MM.1S (cell line): ENCODE data around the gene TEKTIP1.

Source experiments
- DNase-seq: peaks from one replicate; pipeline ENCODE4 v3.0.0-alpha.2; 2015
- H2AFZ ChIP-seq: fragments of 300-600 bp; sonication (generic); 2 replicates; pipeline ENCODE4 v1.6.0; 2016; ENCODE audit warnings: antibody characterized with exemption, low read length
- H3F3A ChIP-seq: fragments of 300-600 bp; sonication (generic); 2 replicates; pipeline ENCODE4 v1.6.1; 2016; ENCODE audit warnings: mild to moderate bottlenecking, antibody characterized with exemption, low read length, moderate library complexity, mixed read lengths; ENCODE audit not compliant: insufficient read depth
- H3K27ac ChIP-seq: fragments of 300-600 bp; sonication (generic); 2 replicates; pipeline ENCODE4 v1.5.1; 2016; ENCODE audit warnings: mild to moderate bottlenecking, low read length
- H3K27me3 ChIP-seq: fragments of 300-600 bp; sonication (generic); replicated peaks from 2 replicates; pipeline ENCODE4 v1.6.0; 2016; ENCODE audit warnings: low read length; ENCODE audit not compliant: insufficient read depth
- H3K36me3 ChIP-seq: fragments of 300-600 bp; sonication (generic); replicated peaks from 2 replicates; pipeline ENCODE4 v1.6.1; 2016; ENCODE audit warnings: mild to moderate bottlenecking, low read length, mixed read lengths; ENCODE audit not compliant: insufficient read depth
- H3K4me1 ChIP-seq: fragments of 300-600 bp; sonication (generic); 2 replicates; pipeline ENCODE4 v1.6.1; 2016; ENCODE audit warnings: low read length, mixed read lengths
- H3K4me2 ChIP-seq: fragments of 300-600 bp; sonication (generic); 2 replicates; pipeline ENCODE4 v1.6.0; 2016; ENCODE audit warnings: low read depth, low read length
- H3K4me3 ChIP-seq: fragments of 300-600 bp; sonication (generic); 2 replicates; pipeline ENCODE4 v1.5.1; 2016; ENCODE audit warnings: low read length, mixed read lengths
- H3K79me2 ChIP-seq: fragments of 300-600 bp; sonication (generic); 2 replicates; pipeline ENCODE4 v1.6.1; 2016; ENCODE audit warnings: mixed run types, low read length, mixed read lengths
- H3K9ac ChIP-seq: fragments of 300-600 bp; sonication (generic); 2 replicates; pipeline ENCODE4 v1.6.1; 2016; ENCODE audit warnings: low read length, mixed read lengths
- H3K9me2 ChIP-seq: fragments of 300-600 bp; sonication (generic); replicated peaks from 2 replicates; pipeline ENCODE4 v1.6.1; 2016; ENCODE audit warnings: mild to moderate bottlenecking, low read length, mixed read lengths; ENCODE audit not compliant: insufficient read depth
- H3K9me3 ChIP-seq: fragments of 300-600 bp; sonication (generic); replicated peaks from 2 replicates; pipeline ENCODE4 v1.6.1; 2016; ENCODE audit warnings: mild to moderate bottlenecking, low read length, mixed read lengths; ENCODE audit not compliant: insufficient read depth
- H4K20me1 ChIP-seq: fragments of 300-600 bp; sonication (generic); 2 replicates; pipeline ENCODE4 v1.6.1; 2016; ENCODE audit warnings: mild to moderate bottlenecking, low read length, moderate library complexity, mixed read lengths; ENCODE audit not compliant: insufficient read depth
- CTCF ChIP-seq: fragments of 300-600 bp; sonication (generic); IDR thresholded peaks from 2 replicates; pipeline ENCODE4 v1.5.1; 2016; ENCODE audit warnings: antibody characterized with exemption, low read length, mixed read lengths
- EZH2 ChIP-seq: fragments of 300-600 bp; sonication (generic); optimal IDR thresholded peaks from 2 replicates; pipeline ENCODE3; 2017; ENCODE audit warnings: low read depth, mild to moderate bottlenecking, antibody characterized with exemption, low read length, mixed read lengths
- EZH2phosphoT487 ChIP-seq: fragments of 300-600 bp; sonication (generic); IDR thresholded peaks from 2 replicates; pipeline ENCODE4 v1.6.1; 2018; ENCODE audit warnings: antibody characterized with exemption, low read length

Gene TEKTIP1

GRCh38 chr19:3585301-3586126, 46.5 kb downstream of the TEKTIP1 start, which contains the start of gene GIPC3:
Gene GIPC3 (plus strand): TSS chr19:3585478. CDS start chr19:3585598, 120 bp downstream.
- peaks cover 61% of the 10 kb centered on the region for H3K27me3 ChIP-seq
- no peaks in the 10 kb centered on the region for H3K79me2 ChIP-seq
- H3K4me2 ChIP-seq = no peak within 1 kb of the TSS
- H3K9me3 ChIP-seq = no peaks in the 10 kb centered on the region
- no peaks in the 10 kb centered on the region for H4K20me1 ChIP-seq
- DNase-seq = no peak
- no peaks in the 10 kb centered on the region for H3K4me1 ChIP-seq
- H3K27ac ChIP-seq = no peak within 1 kb of the TSS
- H3K9ac ChIP-seq = no peak within 1 kb of the TSS
- no peaks in the 10 kb centered on the region for H3K9me2 ChIP-seq
- no peak for TF ChIP-seq EZH2
- no peak within 1 kb of the TSS for H3K4me3 ChIP-seq
- H3K36me3 ChIP-seq = no peaks in the 10 kb centered on the region
- no peaks in the 10 kb centered on the region for H3F3A ChIP-seq
- H2AFZ ChIP-seq = no peak within 1 kb of the TSS

- H3K27me3 ChIP-seq = peaks cover 68% of the 10 kb centered on the region
- no peaks in the 10 kb centered on the region for H3K36me3 ChIP-seq
- no peak overlapping the region for H2AFZ ChIP-seq
- H3F3A ChIP-seq = no peaks in the 10 kb centered on the region
- no peak overlapping the region for H3K27ac ChIP-seq
- DNase-seq = no peak
- no peaks in the 10 kb centered on the region for H3K79me2 ChIP-seq
- no peak overlapping the region for H3K4me2 ChIP-seq
- H3K9me3 ChIP-seq = no peaks in the 10 kb centered on the region
- H3K4me1 ChIP-seq = no peaks in the 10 kb centered on the region
- H3K4me3 ChIP-seq = no peak overlapping the region
- TF ChIP-seq EZH2phosphoT487 = no peak
- peak; percentile 56 for TF ChIP-seq CTCF
- no peaks in the 10 kb centered on the region for H4K20me1 ChIP-seq
- no peak overlapping the region for H3K9ac ChIP-seq
- no peaks in the 10 kb centered on the region for H3K9me2 ChIP-seq
These were observed 47.2 kb downstream of the TEKTIP1 start for GRCh38 chr19:3586127-3586626.

GRCh38 chr19:3586707-3587346, 47.9 kb downstream of the TEKTIP1 start:
- H3K9me3 ChIP-seq = no peaks in the 10 kb centered on the region
- no peak overlapping the region for H3K27ac ChIP-seq
- no peaks in the 10 kb centered on the region for H3K79me2 ChIP-seq
- no peaks in the 10 kb centered on the region for H3K9me2 ChIP-seq
- no peak overlapping the region for H2AFZ ChIP-seq
- no peak overlapping the region for H3K4me2 ChIP-seq
- H3K4me1 ChIP-seq = no peaks in the 10 kb centered on the region
- H3K4me3 ChIP-seq = no peak overlapping the region
- H3K36me3 ChIP-seq = no peaks in the 10 kb centered on the region
- no peaks in the 10 kb centered on the region for H4K20me1 ChIP-seq
- H3K27me3 ChIP-seq = peaks cover 74% of the 10 kb centered on the region
- no peak for DNase-seq
- no peak overlapping the region for H3K9ac ChIP-seq
- H3F3A ChIP-seq = no peaks in the 10 kb centered on the region
- TF ChIP-seq CTCF = no peak
- no peak for TF ChIP-seq EZH2phosphoT487
- no peak for TF ChIP-seq EZH2

- no peaks in the 10 kb centered on the region for H4K20me1 ChIP-seq
- H3K9me2 ChIP-seq = no peaks in the 10 kb centered on the region
- TF ChIP-seq CTCF (no peak), EZH2phosphoT487 (no peak), EZH2 (no peak)
These were observed 50.5 kb downstream of the TEKTIP1 start for GRCh38 chr19:3589439-3589838.

More at GRCh38 chr19:3589439-3589838, 50.5 kb downstream of the TEKTIP1 start:
- no peaks in the 10 kb centered on the region for H3K36me3 ChIP-seq
- H3K4me2 ChIP-seq = no peak overlapping the region
- H3K9ac ChIP-seq = no peak overlapping the region
- peaks cover 87% of the 10 kb centered on the region for H3K27me3 ChIP-seq
- H3K9me3 ChIP-seq = no peaks in the 10 kb centered on the region
- no peak overlapping the region for H3K4me3 ChIP-seq
- no peak overlapping the region for H2AFZ ChIP-seq
- no peaks in the 10 kb centered on the region for H3F3A ChIP-seq
- no peaks in the 10 kb centered on the region for H3K79me2 ChIP-seq
- H3K4me1 ChIP-seq = no peaks in the 10 kb centered on the region
- no peak overlapping the region for H3K27ac ChIP-seq
- no peak for DNase-seq
